Panc1 (cell line): ENCODE measurements around the gene DCN. TPM values are rescaled to one million over a fixed set of nuclear protein-coding genes. Genes with fewer than 3 reads are reported as not detected.

Experiments
- ATAC-seq: fragments of 200-7000 bp; cut with Tn5 transposase; 2 replicates; pipeline ENCODE4 v1.9.1; 2020; ENCODE audit warnings: mild to moderate bottlenecking, moderate library complexity
- BruUV-seq: library from RNA; stranded (reverse); fragments of 400-500 nt; replicated peaks from 2 replicates; lab custom pipeline; 2021; lab: Mats Ljungman, UMichigan
- CTCF ChIA-PET: fragments of 300-600 bp; sonication (Branson Sonifier 250); formaldehyde crosslinking; loops from one replicate; lab custom pipeline; 2022; ENCODE audit warnings: antibody characterized with exemption; lab: Charles Lee
- POLR2A ChIA-PET: fragments of 300-600 bp; sonication (Branson Sonifier 250); formaldehyde crosslinking; loops from one replicate; lab custom pipeline; 2022; ENCODE audit warnings: antibody characterized with exemption; lab: Charles Lee
- DNase-seq: peaks from one replicate; pipeline ENCODE4 v3.0.0-alpha.2; 2010; ENCODE audit warnings: low read depth, low spot score
- H3K27ac ChIP-seq: 2 replicates; pipeline ENCODE4 v1.5.1; 2011; ENCODE audit warnings: mild to moderate bottlenecking, low read length, inconsistent platforms
- H3K27me3 ChIP-seq: fragments of 200-500 bp; sonication (Bioruptor generic); 2 replicates; pipeline ENCODE4 v1.6.0; 2014; ENCODE audit warnings: low read length, inconsistent platforms; ENCODE audit not compliant: control insufficient read depth, insufficient read depth
- H3K36me3 ChIP-seq: fragments of 200-500 bp; sonication (Bioruptor generic); 2 replicates; pipeline ENCODE4 v1.5.1; 2014; ENCODE audit warnings: inconsistent platforms, mild to moderate bottlenecking, low read length, moderate library complexity; ENCODE audit not compliant: control insufficient read depth, insufficient read depth
- H3K4me1 ChIP-seq: 2 replicates; pipeline ENCODE4 v1.5.1; 2011; ENCODE audit warnings: inconsistent platforms, mild to moderate bottlenecking, low read length, moderate library complexity; ENCODE audit not compliant: control insufficient read depth, insufficient read depth
- H3K4me3 ChIP-seq, 2 experiments: 2 replicates each; pipeline ENCODE4 v1.5.1; 2011 to 2012; ENCODE audit warnings: low read depth in 2 of 2, low read length in 2 of 2, mild to moderate bottlenecking in 2 of 2, inconsistent platforms in 1 of 2, moderate library complexity in 1 of 2
- H3K9me3 ChIP-seq: fragments of 200-500 bp; sonication (Bioruptor generic); 2 replicates; pipeline ENCODE4 v1.5.1; 2014; ENCODE audit warnings: low read depth, mild to moderate bottlenecking, inconsistent platforms, low read length, moderate library complexity; ENCODE audit not compliant: control insufficient read depth, insufficient read depth
- CTCF ChIP-seq: fragments of 450-650 bp; IDR thresholded peaks from 2 replicates; pipeline ENCODE4 v1.5.1; 2017; ENCODE audit warnings: mild to moderate bottlenecking
- POLR2AphosphoS5 ChIP-seq: IDR thresholded peaks from 2 replicates; pipeline ENCODE4 v1.6.1; 2012; ENCODE audit warnings: mild to moderate bottlenecking, low read depth, low read length, moderate library complexity
- REST ChIP-seq, 2 experiments: IDR thresholded peaks; 2 replicates each; pipeline ENCODE4 v1.6.1; 2011 to 2012; ENCODE audit warnings: low read depth in 2 of 2, control low read depth in 1 of 2, low read length in 1 of 2, mild to moderate bottlenecking in 1 of 2, moderate library complexity in 1 of 2; ENCODE audit not compliant: insufficient read depth in 1 of 2
- SIN3A ChIP-seq: IDR thresholded peaks from 2 replicates; pipeline ENCODE4 v1.6.1; 2012; ENCODE audit warnings: low read depth, mild to moderate bottlenecking, low read length, moderate library complexity, borderline replicate concordance; ENCODE audit not compliant: insufficient read depth
- TCF7L2 ChIP-seq: IDR thresholded peaks from 2 replicates; pipeline ENCODE4 v1.6.1; 2011; ENCODE audit warnings: mild to moderate bottlenecking, low read depth, low read length, inconsistent platforms
- in situ Hi-C: cut with HindIII; loops from 2 replicates; pipeline ENCODE4 v1.10.0; 2016; ENCODE audit warnings: low sequenced_read_pairs, low pct_unique_long_range_greater_than_20kb
- intact Hi-C: fragments of 100-400 bp; cut with micrococcal nuclease; formaldehyde crosslinking; loops from one replicate; pipeline ENCODE4 v1.10.0; 2022; ENCODE audit not compliant: unreplicated experiment
- total RNA-seq: library from RNA; stranded (reverse); gene quantifications from one replicate; pipeline ENCODE4 v1.2.1, GENCODE V29; 2021; ENCODE audit not compliant: unreplicated experiment

Gene DCN
- total RNA-seq, 1 experiment from 2014 or later, result 1.9 TPM

DNA sequence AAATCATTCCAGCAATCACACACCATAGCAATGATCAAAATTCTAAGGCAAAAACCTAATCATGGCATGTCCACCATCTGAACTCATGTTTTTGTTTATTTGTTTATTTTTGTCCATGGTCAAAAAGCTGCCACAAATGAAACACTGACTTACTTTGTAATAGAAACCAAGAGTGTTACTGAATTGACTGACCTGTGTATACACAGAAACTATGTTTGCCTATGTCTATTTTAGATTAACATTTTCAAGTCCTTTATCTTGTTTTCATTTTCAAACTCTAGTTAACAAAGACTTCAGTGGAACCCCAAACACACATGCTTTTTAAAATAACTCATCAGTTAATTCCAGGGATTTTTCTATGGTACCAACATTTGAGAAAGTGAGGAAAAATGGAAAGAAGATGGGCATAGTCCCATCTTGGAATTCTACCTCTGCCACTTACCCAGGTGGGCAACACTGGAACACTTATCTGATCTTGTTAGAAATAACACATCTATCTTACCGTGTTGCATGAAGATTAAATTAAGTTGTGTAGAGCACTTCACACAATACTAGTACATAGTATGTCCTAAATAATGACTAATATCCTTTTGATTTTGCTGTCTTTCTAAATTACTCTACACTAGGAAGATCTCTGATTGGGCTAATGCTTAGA, 77.7 kb downstream of the DCN start:
- POLR2A ChIA-PET, result no interaction called here
- Histone ChIP-seq H3K27me3 (no peaks in the 10 kb centered on the region), H3K27ac (no peak overlapping the region), H3K36me3 (no peaks in the 10 kb centered on the region), H3K9me3 (no peaks in the 10 kb centered on the region), H3K4me3 (no peak overlapping the region), H3K4me1 (no peaks in the 10 kb centered on the region)
- no peak for ATAC-seq
- CTCF ChIA-PET, result no interaction called here
- no TSS peak for BruUV-seq
- no peak for DNase-seq
- intact Hi-C loops (no loop called here), in situ Hi-C loops (no loop called here)
- TF ChIP-seq POLR2AphosphoS5, result no peak
- TF ChIP-seq SIN3A, result no peak
- no peak for TF ChIP-seq REST (IDR thresholded peaks at IDR 0.05; ENCODE audit: insufficient read depth in 1 of 2, low read depth in 2 of 2, low read length in 1 of 2)
- no peak for TF ChIP-seq TCF7L2
- no peak for TF ChIP-seq CTCF

DNA sequence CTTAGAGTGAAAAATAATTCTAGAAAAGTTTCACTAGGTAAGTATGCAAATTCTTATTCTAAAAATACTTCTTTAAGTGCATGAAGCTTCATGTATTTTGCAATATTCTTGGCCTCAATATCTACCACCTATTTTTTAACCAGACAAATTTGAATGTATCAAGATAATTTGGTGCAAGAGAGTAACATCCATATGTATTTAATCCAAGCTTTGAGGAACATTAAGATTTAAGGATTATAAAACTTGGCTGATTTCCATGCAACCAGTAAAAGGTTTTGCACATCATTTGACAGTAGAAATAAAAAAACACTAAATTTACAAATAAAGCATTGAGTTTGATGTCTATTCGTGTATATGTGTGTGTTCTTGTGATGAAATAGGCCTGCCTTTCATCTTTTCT, 79.0 kb downstream of the DCN start:
- H3K9me3 ChIP-seq, result no peaks in the 10 kb centered on the region
- CTCF ChIA-PET, result no interaction called here
- H3K4me1 ChIP-seq, result no peaks in the 10 kb centered on the region
- DNase-seq, result no peak
- no peak for TF ChIP-seq REST (IDR thresholded peaks at IDR 0.05; ENCODE audit: insufficient read depth in 1 of 2, low read depth in 2 of 2, low read length in 1 of 2)
- no peak for TF ChIP-seq POLR2AphosphoS5
- no peak for TF ChIP-seq SIN3A
- TF ChIP-seq CTCF, result no peak
- no peak for TF ChIP-seq TCF7L2
- no peak for ATAC-seq
- intact Hi-C loops, result no loop called here
- no peaks in the 10 kb centered on the region for H3K36me3 ChIP-seq
- no peak overlapping the region for H3K27ac ChIP-seq
- no TSS peak for BruUV-seq
- H3K27me3 ChIP-seq, result no peaks in the 10 kb centered on the region
- no peak overlapping the region for H3K4me3 ChIP-seq
- in situ Hi-C loops, result no loop called here
- POLR2A ChIA-PET, result no interaction called here
